ENCODE measurements around the gene NTSR1.

NTSR1 gene

GRCh38 chr20:62708591-62709536, at the start of gene NTSR1:
TSS of gene NTSR1 (plus strand) at chr20:62708836. CDS start at chr20:62709208, 372 bp downstream.
- Histone ChIP-seq H3K4me3 (ENCODE audit: low read depth in 1 of 2, low read length in 2 of 2) (peak within 1 kb of the TSS; percentile 40 to 78), H3K27me3 (ENCODE audit: control insufficient read depth in 1 of 2, insufficient read depth in 2 of 2, low read length in 2 of 2) (peaks cover 8 to 31% of the 10 kb centered on the region in 2 donors), H3K9ac (ENCODE audit: low read length) (no peak within 1 kb of the TSS), H3K36me3 (ENCODE audit: insufficient read depth, low read length) (no peaks in the 10 kb centered on the region), H3K4me1 (ENCODE audit: insufficient read depth, low read length) (peaks cover 52% of the 10 kb centered on the region), H3K27ac (ENCODE audit: low read depth, low read length) (peak within 1 kb of the TSS; percentile 89), H3K9me3 (ENCODE audit: low read length) (no peaks in the 10 kb centered on the region)

GRCh38 chr20:62659488-62660239, 49.0 kb upstream of the NTSR1 start:
- H3K4me3 ChIP-seq (ENCODE audit: low read depth in 1 of 2, low read length in 2 of 2), result no peak overlapping the region
- H3K27ac ChIP-seq (ENCODE audit: low read depth, low read length), result no peak overlapping the region
- H3K36me3 ChIP-seq (ENCODE audit: insufficient read depth, low read length), result no peaks in the 10 kb centered on the region
- H3K4me1 ChIP-seq (ENCODE audit: insufficient read depth, low read length), result no peaks in the 10 kb centered on the region
- no peaks in the 10 kb centered on the region for H3K9me3 ChIP-seq (ENCODE audit: low read length)
- peaks cover 0 to 3% of the 10 kb centered on the region in 2 donors for H3K27me3 ChIP-seq (ENCODE audit: control insufficient read depth in 1 of 2, insufficient read depth in 2 of 2, low read length in 2 of 2)
- H3K9ac ChIP-seq (ENCODE audit: low read length), result no peak overlapping the region

GRCh38 chr20:62660240-62660615, 48.4 kb upstream of the NTSR1 start:
- H3K4me3 ChIP-seq (ENCODE audit: low read depth in 1 of 2, low read length in 2 of 2), result no peak overlapping the region
- H3K27me3 ChIP-seq (ENCODE audit: control insufficient read depth in 1 of 2, insufficient read depth in 2 of 2, low read length in 2 of 2), result peaks cover 0 to 3% of the 10 kb centered on the region in 2 donors
- H3K4me1 ChIP-seq (ENCODE audit: insufficient read depth, low read length), result no peaks in the 10 kb centered on the region
- no peak overlapping the region for H3K9ac ChIP-seq (ENCODE audit: low read length)
- H3K36me3 ChIP-seq (ENCODE audit: insufficient read depth, low read length), result no peaks in the 10 kb centered on the region
- no peaks in the 10 kb centered on the region for H3K9me3 ChIP-seq (ENCODE audit: low read length)
- no peak overlapping the region for H3K27ac ChIP-seq (ENCODE audit: low read depth, low read length)

- Histone ChIP-seq H3K4me3 (ENCODE audit: low read depth in 1 of 2, low read length in 2 of 2) (no peak overlapping the region), H3K27ac (ENCODE audit: low read depth, low read length) (no peak overlapping the region), H3K9me3 (ENCODE audit: low read length) (no peaks in the 10 kb centered on the region), H3K27me3 (ENCODE audit: control insufficient read depth in 1 of 2, insufficient read depth in 2 of 2, low read length in 2 of 2) (peaks cover 0 to 3% of the 10 kb centered on the region in 2 donors), H3K36me3 (ENCODE audit: insufficient read depth, low read length) (no peaks in the 10 kb centered on the region), H3K9ac (ENCODE audit: low read length) (no peak overlapping the region), H3K4me1 (ENCODE audit: insufficient read depth, low read length) (no peaks in the 10 kb centered on the region)
Measured at GRCh38 chr20:62660768-62661167, 47.9 kb upstream of the NTSR1 start.

GRCh38 chr20:62661647-62662046, 47.0 kb upstream of the NTSR1 start:
- Histone ChIP-seq H3K4me3 (ENCODE audit: low read depth in 1 of 2, low read length in 2 of 2) (no peak overlapping the region), H3K27ac (ENCODE audit: low read depth, low read length) (no peak overlapping the region), H3K9ac (ENCODE audit: low read length) (no peak overlapping the region), H3K27me3 (ENCODE audit: control insufficient read depth in 1 of 2, insufficient read depth in 2 of 2, low read length in 2 of 2) (peaks cover 0 to 8% of the 10 kb centered on the region in 2 donors), H3K4me1 (ENCODE audit: insufficient read depth, low read length) (no peaks in the 10 kb centered on the region), H3K9me3 (ENCODE audit: low read length) (no peaks in the 10 kb centered on the region), H3K36me3 (ENCODE audit: insufficient read depth, low read length) (no peaks in the 10 kb centered on the region)

GRCh38 chr20:62662422-62662821, 46.2 kb upstream of the NTSR1 start:
- peaks cover 0 to 8% of the 10 kb centered on the region in 2 donors for H3K27me3 ChIP-seq (ENCODE audit: control insufficient read depth in 1 of 2, insufficient read depth in 2 of 2, low read length in 2 of 2)
- no peak overlapping the region for H3K9ac ChIP-seq (ENCODE audit: low read length)
- no peak overlapping the region for H3K27ac ChIP-seq (ENCODE audit: low read depth, low read length)
- H3K4me3 ChIP-seq (ENCODE audit: low read depth in 1 of 2, low read length in 2 of 2), result no peak overlapping the region
- no peaks in the 10 kb centered on the region for H3K36me3 ChIP-seq (ENCODE audit: insufficient read depth, low read length)
- H3K9me3 ChIP-seq (ENCODE audit: low read length), result no peaks in the 10 kb centered on the region
- H3K4me1 ChIP-seq (ENCODE audit: insufficient read depth, low read length), result no peaks in the 10 kb centered on the region

GRCh38 chr20:62663145-62664018, 45.3 kb upstream of the NTSR1 start:
- Histone ChIP-seq H3K4me1 (ENCODE audit: insufficient read depth, low read length) (peaks cover 1% of the 10 kb centered on the region), H3K27me3 (ENCODE audit: control insufficient read depth in 1 of 2, insufficient read depth in 2 of 2, low read length in 2 of 2) (peaks cover 0 to 8% of the 10 kb centered on the region in 2 donors), H3K36me3 (ENCODE audit: insufficient read depth, low read length) (no peaks in the 10 kb centered on the region), H3K4me3 (ENCODE audit: low read depth in 1 of 2, low read length in 2 of 2) (no peak overlapping the region), H3K27ac (ENCODE audit: low read depth, low read length) (no peak overlapping the region), H3K9ac (ENCODE audit: low read length) (no peak overlapping the region), H3K9me3 (ENCODE audit: low read length) (no peaks in the 10 kb centered on the region)

- Histone ChIP-seq H3K27ac (ENCODE audit: low read depth, low read length) (no peak overlapping the region), H3K9ac (ENCODE audit: low read length) (no peak overlapping the region), H3K36me3 (ENCODE audit: insufficient read depth, low read length) (no peaks in the 10 kb centered on the region), H3K27me3 (ENCODE audit: control insufficient read depth in 1 of 2, insufficient read depth in 2 of 2, low read length in 2 of 2) (peaks cover 0 to 8% of the 10 kb centered on the region in 2 donors), H3K9me3 (ENCODE audit: low read length) (no peaks in the 10 kb centered on the region), H3K4me1 (ENCODE audit: insufficient read depth, low read length) (peaks cover 6% of the 10 kb centered on the region), H3K4me3 (ENCODE audit: low read depth in 1 of 2, low read length in 2 of 2) (no peak overlapping the region)
Measured at GRCh38 chr20:62664019-62664971, 44.3 kb upstream of the NTSR1 start.

- H3K4me1 ChIP-seq (ENCODE audit: insufficient read depth, low read length), result peaks cover 6% of the 10 kb centered on the region
- no peak overlapping the region for H3K4me3 ChIP-seq (ENCODE audit: low read depth in 1 of 2, low read length in 2 of 2)
- H3K36me3 ChIP-seq (ENCODE audit: insufficient read depth, low read length), result no peaks in the 10 kb centered on the region
- H3K9ac ChIP-seq (ENCODE audit: low read length), result no peak overlapping the region
- no peak overlapping the region for H3K27ac ChIP-seq (ENCODE audit: low read depth, low read length)
- no peaks in the 10 kb centered on the region for H3K9me3 ChIP-seq (ENCODE audit: low read length)
- peaks cover 0 to 8% of the 10 kb centered on the region in 2 donors for H3K27me3 ChIP-seq (ENCODE audit: control insufficient read depth in 1 of 2, insufficient read depth in 2 of 2, low read length in 2 of 2)
Measured at GRCh38 chr20:62665153-62665754, 43.4 kb upstream of the NTSR1 start.

Data from muscle layer of colon (tissue), 2 donors.